Measurements from ENCODE around the gene TUBB3. TPM values are rescaled to one million over a fixed set of nuclear protein-coding genes. Genes with fewer than 3 reads are reported as not detected.
"Not testable (repeated sequence)": the region's sequence is repeated elsewhere in the genome, so short reads cannot be mapped to it uniquely, and the experiment has no call there.

TUBB3 gene
- 2.1 TPM for total RNA-seq
- long read RNA-seq, partial matches to known transcripts, result 1 of 2 reads
- long read RNA-seq, other reads (novel, unspliced or antisense), result 0 of 2 reads

- H3K9me3 ChIP-seq (replicated peaks), result no peaks in the 10 kb centered on the region
- peak within 1 kb of the TSS; percentile 93 for H3K27ac ChIP-seq (replicated peaks)
- H3K4me1 ChIP-seq, result peaks cover 73% of the 10 kb centered on the region
- intact Hi-C loops (cut with micrococcal nuclease), result no loop called here
- no peak for TF ChIP-seq CTCF (IDR thresholded peaks at IDR 0.05; ENCODE audit: borderline replicate concordance)
- H3K36me3 ChIP-seq, result no peaks in the 10 kb centered on the region
- H3K27me3 ChIP-seq (ENCODE audit: low read depth), result peaks cover 65% of the 10 kb centered on the region
- H3K4me3 ChIP-seq, result peak within 1 kb of the TSS; percentile 77
- DNase-seq, result peak; percentile 80
Measured at GRCh38 chr16:89922884-89923639, at the start of gene TUBB3. TUBB3 (plus strand) TSS chr16:89923342; CDS start chr16:89923402, 60 bp downstream.

- intact Hi-C loops (cut with micrococcal nuclease), result no loop called here
- H3K36me3 ChIP-seq, result peaks cover 17% of the 10 kb centered on the region
- H3K27me3 ChIP-seq (ENCODE audit: low read depth), result no peaks in the 10 kb centered on the region
- H3K27ac ChIP-seq (replicated peaks), result peak overlapping the region; percentile 100
- peak; percentile 95 for DNase-seq
- peaks cover 25% of the 10 kb centered on the region for H3K4me1 ChIP-seq
- H3K4me3 ChIP-seq, result peak overlapping the region; percentile 88
- TF ChIP-seq CTCF (IDR thresholded peaks at IDR 0.05; ENCODE audit: borderline replicate concordance), result no peak
- no peaks in the 10 kb centered on the region for H3K9me3 ChIP-seq (replicated peaks)
Measured at GRCh38 chr16:89873972-89874689, 49.0 kb upstream of the TUBB3 start.

GRCh38 chr16:89879123-89879522 is 44.0 kb upstream of the TUBB3 start:
- H3K27ac ChIP-seq (replicated peaks); DNase-seq; H3K9me3 ChIP-seq (replicated peaks); intact Hi-C loops (cut with micrococcal nuclease); H3K27me3 ChIP-seq (ENCODE audit: low read depth); H3K4me3 ChIP-seq: not testable (repeated sequence)
- Histone ChIP-seq H3K36me3 (peaks cover 53% of the 10 kb centered on the region), H3K4me1 (peaks cover 11% of the 10 kb centered on the region)

GRCh38 chr16:89880477-89881367 is 42.4 kb upstream of the TUBB3 start:
- H3K27me3 ChIP-seq (ENCODE audit: low read depth), result no peaks in the 10 kb centered on the region
- H3K4me3 ChIP-seq, result no peak overlapping the region
- no peak for TF ChIP-seq CTCF (IDR thresholded peaks at IDR 0.05; ENCODE audit: borderline replicate concordance)
- H3K9me3 ChIP-seq (replicated peaks), result no peaks in the 10 kb centered on the region
- intact Hi-C loops (cut with micrococcal nuclease), result no loop called here
- H3K27ac ChIP-seq (replicated peaks), result no peak overlapping the region
- H3K36me3 ChIP-seq, result peaks cover 57% of the 10 kb centered on the region
- H3K4me1 ChIP-seq, result no peaks in the 10 kb centered on the region
- no peak for DNase-seq

- peaks cover 63% of the 10 kb centered on the region for H3K36me3 ChIP-seq
- H3K4me1 ChIP-seq, result no peaks in the 10 kb centered on the region
- intact Hi-C loops (cut with micrococcal nuclease), result no loop called here
- H3K9me3 ChIP-seq (replicated peaks), result no peaks in the 10 kb centered on the region
- no peak overlapping the region for H3K4me3 ChIP-seq
- H3K27ac ChIP-seq (replicated peaks), result no peak overlapping the region
- H3K27me3 ChIP-seq (ENCODE audit: low read depth), result no peaks in the 10 kb centered on the region
- no peak for DNase-seq
- TF ChIP-seq CTCF (IDR thresholded peaks at IDR 0.05; ENCODE audit: borderline replicate concordance), result no peak
Measured at GRCh38 chr16:89881368-89881730, 41.8 kb upstream of the TUBB3 start.
